ENCODE results near the gene NOXO1. TPM values are rescaled to one million over a fixed set of nuclear protein-coding genes. Genes with fewer than 3 reads are reported as not detected.

The NOXO1 gene
- total and polyA plus RNA-seq, 9 of the 15 experiments (the other 6 are each of a cell fraction or from before 2014, with no cell fraction given), result not detected

DNA sequence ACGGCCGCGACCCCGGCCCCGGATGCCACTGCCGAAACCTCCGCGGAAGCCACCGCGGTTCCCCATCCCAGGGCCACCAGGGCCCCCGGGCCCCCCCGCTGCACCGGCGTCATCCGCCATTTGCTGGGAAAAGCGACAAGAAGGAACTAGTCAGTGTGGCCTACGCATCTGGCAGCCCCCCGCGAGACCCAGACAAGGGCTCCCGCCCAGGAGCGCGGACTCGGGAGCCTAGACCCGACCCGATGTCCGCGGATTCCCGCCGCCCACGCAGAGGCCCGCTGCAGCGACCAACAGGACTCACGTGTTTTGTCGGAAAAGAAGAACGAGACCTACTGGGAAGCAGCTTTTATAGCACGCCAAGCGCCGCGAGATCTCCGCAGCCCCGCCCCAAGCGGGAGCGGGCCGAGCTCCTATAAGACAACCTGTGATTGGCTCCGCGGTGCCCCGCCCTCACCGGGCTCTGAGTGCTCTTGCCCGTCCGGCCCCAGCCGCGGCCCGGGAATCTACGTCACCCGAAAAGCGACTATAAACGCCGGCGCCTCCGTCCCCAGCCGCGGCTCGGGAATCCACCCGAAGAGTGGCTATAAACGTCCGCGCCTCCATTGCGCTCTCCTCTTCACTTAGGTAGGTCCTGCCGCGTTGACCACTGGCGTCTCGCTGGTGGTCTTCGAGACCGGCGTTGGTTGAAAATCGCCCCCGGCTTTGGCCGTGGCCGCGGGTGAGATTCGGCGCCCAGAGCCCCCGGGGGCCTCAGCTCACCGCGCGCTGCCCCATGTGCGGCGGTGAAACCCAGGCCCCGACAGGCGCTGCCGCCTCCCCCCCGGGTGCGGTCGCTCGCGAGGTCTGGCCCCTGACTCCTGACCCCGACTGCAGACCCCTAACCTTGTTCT, 16.5 kb downstream of the NOXO1 start, which contains the start of gene RPS2 (continued):
- TF ChIP-seq NR3C1 (CRISPR knock-in tag; IDR thresholded peaks at IDR 0.05), result no peak
- TF ChIP-seq, protein P1, sequence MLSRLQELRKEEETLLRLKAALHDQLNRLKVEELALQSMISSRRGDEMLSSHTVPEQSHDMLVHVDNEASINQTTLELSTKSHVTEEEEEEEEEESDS (CRISPR knock-in tag; IDR thresholded peaks at IDR 0.05), result no peak
- TF ChIP-seq PHB (CRISPR knock-in tag; IDR thresholded peaks at IDR 0.05), result peak; percentile 77; the same call in 1 of the 2 replicates
- no peak for TF ChIP-seq GATA2 (CRISPR knock-in tag; IDR thresholded peaks at IDR 0.05)
- TF ChIP-seq PBX2 (CRISPR knock-in tag; IDR thresholded peaks at IDR 0.05; ENCODE audit: low read depth), result no peak
- TF ChIP-seq PBX2 (tag; conservative IDR thresholded peaks at IDR 0.05; ENCODE audit: low read depth), result no peak
- peak; percentile 54; the same call in 1 of the 2 replicates for TF ChIP-seq ZNF707 (CRISPR knock-in tag; conservative IDR thresholded peaks at IDR 0.05)
- TF ChIP-seq WHSC1 (IDR thresholded peaks at IDR 0.05; ENCODE audit: low read length), result no peak
- TF ChIP-seq ARID3A (IDR thresholded peaks at IDR 0.05; ENCODE audit: borderline replicate concordance, low read depth, low read length), result no peak
- no peak for TF ChIP-seq ZNF584 (CRISPR knock-in tag; IDR thresholded peaks at IDR 0.05; ENCODE audit: low read depth)
- TF ChIP-seq ZSCAN32 (CRISPR knock-in tag; IDR thresholded peaks at IDR 0.05), result 0 out of 2 replicates have a peak, but pooled peaks have one; percentile 10
- peak; percentile 98 for TF ChIP-seq POLR2AphosphoS5 (IDR thresholded peaks at IDR 0.05; ENCODE audit: control insufficient read depth, insufficient read depth, low read depth, low read length)
- TF ChIP-seq SMAD3 (CRISPR knock-in tag; conservative IDR thresholded peaks at IDR 0.05), result peak; percentile 68; the same call in 1 of the 2 replicates
- 0 out of 2 replicates have a peak, but pooled peaks have one; percentile 39 for TF ChIP-seq ZNF239 (CRISPR knock-in tag; IDR thresholded peaks at IDR 0.05)
- TF ChIP-seq ZKSCAN8 (CRISPR knock-in tag; IDR thresholded peaks at IDR 0.05), result no peak
- TF ChIP-seq EGR1 (conservative IDR thresholded peaks at IDR 0.05), result peak; percentile 100
- TF ChIP-seq ZNF696 (CRISPR knock-in tag; conservative IDR thresholded peaks at IDR 0.05), result no peak
- 0 out of 2 replicates have a peak, but pooled peaks have one; percentile 10 for TF ChIP-seq MEF2A (IDR thresholded peaks at IDR 0.05; ENCODE audit: control insufficient read depth, low read depth, low read length)
- peak in 2 of 3 experiments; percentile 58 to 80 for TF ChIP-seq YY1 (IDR thresholded peaks at IDR 0.05; ENCODE audit: borderline replicate concordance in 1 of 3, control insufficient read depth in 1 of 3, extremely low read depth in 1 of 3, insufficient read depth in 3 of 3, insufficient read length in 1 of 3, insufficient replicate concordance in 2 of 3, low read depth in 1 of 3, low read length in 2 of 3)
- no peak for TF ChIP-seq MECOM (CRISPR knock-in tag; IDR thresholded peaks at IDR 0.05)
- no peak for TF ChIP-seq ZKSCAN3 (CRISPR knock-in tag; IDR thresholded peaks at IDR 0.05)
- no peak for TF ChIP-seq HNRNPK (IDR thresholded peaks at IDR 0.05; ENCODE audit: low read depth, low read length, poor library complexity, severe bottlenecking)
- TF ChIP-seq ETS2 (tag; IDR thresholded peaks at IDR 0.05; ENCODE audit: borderline replicate concordance, poor library complexity, severe bottlenecking), result peak; percentile 43

All from K562 (cell line).